Measurements from ENCODE around the gene CBLB. TPM values are rescaled to one million over a fixed set of nuclear protein-coding genes. Genes with fewer than 3 reads are reported as not detected.
"Not testable (repeated sequence)": the region's sequence is repeated elsewhere in the genome, so short reads cannot be mapped to it uniquely, and the experiment has no call there.

Gene CBLB
- total and polyA plus RNA-seq, 8 donors, result 30.7 to 49.3 (median 42.6) TPM

DNA sequence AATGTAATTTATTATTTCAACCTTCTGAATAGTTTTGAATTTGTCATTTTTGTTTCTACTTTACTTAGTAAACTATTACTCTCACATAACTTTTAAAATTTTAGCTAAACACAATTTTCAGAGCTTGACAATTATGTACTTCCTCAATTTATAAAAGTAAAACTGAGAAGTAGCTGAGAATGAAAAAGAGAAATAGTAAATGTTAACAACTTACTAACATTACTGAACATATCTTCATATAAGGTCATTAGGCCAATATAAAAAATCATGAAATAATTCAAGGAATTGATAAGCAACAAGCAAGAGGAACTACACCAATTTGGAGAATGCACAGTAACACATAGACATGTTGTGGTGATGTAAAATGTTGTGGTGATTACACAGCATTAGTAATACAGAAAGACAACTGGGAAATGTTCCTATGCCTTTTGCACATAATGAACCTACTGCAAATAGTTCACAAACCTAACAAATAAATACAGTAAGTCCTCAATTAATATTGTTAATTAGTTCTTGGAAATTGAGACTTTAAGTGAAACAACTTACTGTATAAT is 137.9 kb downstream of the CBLB start:
- intact Hi-C loops (cut with DNase I), result no loop called here
- DNase-seq, result no peak
- no peak overlapping the region for H3K4me3 ChIP-seq
- H3K9me3 ChIP-seq, result peaks cover 0 to 4% of the 10 kb centered on the region in 2 donors
- no peak for TF ChIP-seq CTCF (IDR thresholded peaks at IDR 0.05)
- peaks cover 0 to 34% of the 10 kb centered on the region in 2 donors for H3K36me3 ChIP-seq
- H3K27me3 ChIP-seq, result no peaks in the 10 kb centered on the region
- H3K27ac ChIP-seq, result no peak overlapping the region
- peaks cover 0 to 16% of the 10 kb centered on the region in 2 donors for H3K4me1 ChIP-seq
- no peak for ATAC-seq

DNA sequence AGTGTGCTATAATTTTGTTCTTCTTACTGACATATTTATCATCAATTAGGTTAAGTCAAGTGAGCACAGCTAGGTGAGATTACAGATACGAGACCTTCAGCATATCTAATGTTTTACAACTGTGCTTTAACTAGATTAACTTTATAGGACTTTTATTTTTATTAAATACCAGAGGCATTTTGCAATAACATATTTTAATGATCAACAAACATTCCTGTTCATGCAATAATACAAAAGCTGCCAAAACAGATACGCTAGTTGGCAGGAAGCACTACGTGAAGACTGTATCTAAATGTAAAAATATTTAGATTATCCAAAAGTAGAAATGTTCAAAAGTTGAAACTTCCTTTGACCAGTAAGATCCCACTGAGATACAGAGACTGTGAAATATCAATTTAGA is 139.1 kb downstream of the CBLB start:
- Histone ChIP-seq H3K36me3 (peaks cover 0 to 34% of the 10 kb centered on the region in 2 donors), H3K4me1 (peaks cover 0 to 16% of the 10 kb centered on the region in 2 donors), H3K27ac (no peak overlapping the region), H3K9me3 (peaks cover 0 to 4% of the 10 kb centered on the region in 2 donors), H3K27me3 (no peaks in the 10 kb centered on the region), H3K4me3 (no peak overlapping the region)
- DNase-seq (peak in 2 of 4 donors; percentile 42 to 57), ATAC-seq (no peak)
- intact Hi-C loops (cut with DNase I), result no loop called here
- no peak for TF ChIP-seq CTCF (IDR thresholded peaks at IDR 0.05)

DNA sequence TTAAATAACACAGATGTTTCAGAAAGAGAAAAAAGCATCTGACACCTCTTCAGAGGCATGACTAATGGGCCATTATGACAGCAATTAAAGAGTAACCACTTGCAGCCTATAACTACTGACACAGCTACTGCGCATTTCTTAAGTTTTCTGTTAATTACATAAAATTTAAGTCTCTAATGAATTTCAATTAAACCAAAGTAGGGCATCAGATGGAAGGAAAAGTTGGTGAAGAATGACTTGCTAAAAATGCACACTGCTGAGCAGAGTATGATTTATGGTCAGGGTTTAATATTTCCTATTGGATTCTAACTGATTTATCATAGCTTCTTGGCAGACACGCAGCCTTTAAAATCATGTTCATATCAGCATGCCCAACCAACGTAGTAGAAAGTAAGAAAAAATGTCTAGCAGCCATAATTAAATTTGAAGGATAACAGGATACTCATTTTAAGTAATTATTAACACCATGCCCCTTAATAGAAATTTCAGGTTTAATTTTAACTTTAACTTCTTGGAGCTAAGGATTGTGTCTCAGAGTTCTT is 140.0 kb downstream of the CBLB start:
- Histone ChIP-seq H3K36me3 (peaks cover 0 to 33% of the 10 kb centered on the region in 2 donors), H3K4me3 (no peak overlapping the region), H3K27ac (no peak overlapping the region), H3K4me1 (peaks cover 0 to 16% of the 10 kb centered on the region in 2 donors), H3K9me3 (peaks cover 0 to 4% of the 10 kb centered on the region in 2 donors), H3K27me3 (no peaks in the 10 kb centered on the region)
- DNase-seq, result no peak
- ATAC-seq, result no peak
- TF ChIP-seq CTCF (IDR thresholded peaks at IDR 0.05), result no peak
- intact Hi-C loops (cut with DNase I), result no loop called here

- H3K4me3 ChIP-seq; H3K9me3 ChIP-seq; DNase-seq; H3K27ac ChIP-seq; H3K27me3 ChIP-seq; ATAC-seq; intact Hi-C loops (cut with DNase I): not testable (repeated sequence)
- Histone ChIP-seq H3K4me1 (peaks cover 0 to 20% of the 10 kb centered on the region in 2 donors), H3K36me3 (peaks cover 0 to 24% of the 10 kb centered on the region in 2 donors)
These were observed 141.8 kb downstream of the CBLB start for GRCh38 chr3:105727036-105727435.

GRCh38 chr3:105722943-105723556 is 145.8 kb downstream of the CBLB start:
- no peak overlapping the region for H3K27ac ChIP-seq
- H3K4me1 ChIP-seq, result peaks cover 0 to 5% of the 10 kb centered on the region in 2 donors
- no peaks in the 10 kb centered on the region for H3K27me3 ChIP-seq
- TF ChIP-seq CTCF (IDR thresholded peaks at IDR 0.05), result no peak
- DNase-seq (no peak), ATAC-seq (peak; percentile 63)
- H3K9me3 ChIP-seq, result peaks cover 0 to 4% of the 10 kb centered on the region in 2 donors
- intact Hi-C loops (cut with DNase I), result no loop called here
- peaks cover 0 to 36% of the 10 kb centered on the region in 2 donors for H3K36me3 ChIP-seq
- H3K4me3 ChIP-seq, result no peak overlapping the region
